GM06990 (cell line): ENCODE measurements around the gene BUD13.

ENCODE experiments used
- DNase-seq: peaks from one replicate; pipeline ENCODE4 v3.0.0-alpha.2; 2011; ENCODE audit not compliant: insufficient read length; ENCODE audit errors: extremely low read depth
- H3K27me3 ChIP-seq: replicated peaks from 2 replicates; pipeline ENCODE4 v1.6.0; 2011; ENCODE audit warnings: low read length; ENCODE audit not compliant: control insufficient read depth, insufficient read depth
- H3K36me3 ChIP-seq: 2 replicates; pipeline ENCODE4 v1.5.1; 2011; ENCODE audit warnings: low read length; ENCODE audit not compliant: control insufficient read depth, insufficient read depth
- H3K4me3 ChIP-seq: replicated peaks from 2 replicates; pipeline ENCODE4 v1.5.1; 2011; ENCODE audit warnings: low read depth, mild to moderate bottlenecking, control low read depth, low read length
- TF ChIP-seq, protein P1 (sequence below): IDR thresholded peaks from 2 replicates; pipeline ENCODE4 v1.5.1; 2011; ENCODE audit warnings: low read length, control low read depth, mild to moderate bottlenecking, inconsistent platforms; ENCODE audit not compliant: insufficient read depth, poor library complexity, severe bottlenecking

Gene BUD13

DNA sequence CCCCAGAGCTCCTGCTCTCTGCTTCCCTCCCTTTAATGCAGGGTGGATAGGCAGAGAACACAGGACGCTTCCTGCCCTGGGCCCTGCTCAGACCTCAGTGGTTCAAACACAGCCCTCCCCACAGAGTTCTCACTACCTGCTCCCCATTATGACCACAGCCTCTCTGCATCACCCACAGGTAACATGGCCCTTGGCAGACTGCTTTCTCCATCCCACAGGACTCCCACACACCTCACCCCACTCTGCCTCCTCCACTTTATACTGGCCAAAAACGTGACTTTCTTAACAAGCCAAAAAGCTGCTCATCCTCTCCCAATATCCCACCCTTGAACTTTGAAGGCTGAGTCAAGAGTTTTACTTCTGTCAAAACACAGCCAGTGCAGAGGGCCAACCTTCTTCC is 33.8 kb downstream of the BUD13 start:
- no peak overlapping the region for H3K4me3 ChIP-seq
- TF ChIP-seq, protein P1, sequence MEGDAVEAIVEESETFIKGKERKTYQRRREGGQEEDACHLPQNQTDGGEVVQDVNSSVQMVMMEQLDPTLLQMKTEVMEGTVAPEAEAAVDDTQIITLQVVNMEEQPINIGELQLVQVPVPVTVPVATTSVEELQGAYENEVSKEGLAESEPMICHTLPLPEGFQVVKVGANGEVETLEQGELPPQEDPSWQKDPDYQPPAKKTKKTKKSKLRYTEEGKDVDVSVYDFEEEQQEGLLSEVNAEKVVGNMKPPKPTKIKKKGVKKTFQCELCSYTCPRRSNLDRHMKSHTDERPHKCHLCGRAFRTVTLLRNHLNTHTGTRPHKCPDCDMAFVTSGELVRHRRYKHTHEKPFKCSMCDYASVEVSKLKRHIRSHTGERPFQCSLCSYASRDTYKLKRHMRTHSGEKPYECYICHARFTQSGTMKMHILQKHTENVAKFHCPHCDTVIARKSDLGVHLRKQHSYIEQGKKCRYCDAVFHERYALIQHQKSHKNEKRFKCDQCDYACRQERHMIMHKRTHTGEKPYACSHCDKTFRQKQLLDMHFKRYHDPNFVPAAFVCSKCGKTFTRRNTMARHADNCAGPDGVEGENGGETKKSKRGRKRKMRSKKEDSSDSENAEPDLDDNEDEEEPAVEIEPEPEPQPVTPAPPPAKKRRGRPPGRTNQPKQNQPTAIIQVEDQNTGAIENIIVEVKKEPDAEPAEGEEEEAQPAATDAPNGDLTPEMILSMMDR: no peak
- H3K27me3 ChIP-seq: no peaks in the 10 kb centered on the region
- DNase-seq: no peak
- H3K36me3 ChIP-seq: no peaks in the 10 kb centered on the region; the same call in 1 of the 2 replicates

DNA sequence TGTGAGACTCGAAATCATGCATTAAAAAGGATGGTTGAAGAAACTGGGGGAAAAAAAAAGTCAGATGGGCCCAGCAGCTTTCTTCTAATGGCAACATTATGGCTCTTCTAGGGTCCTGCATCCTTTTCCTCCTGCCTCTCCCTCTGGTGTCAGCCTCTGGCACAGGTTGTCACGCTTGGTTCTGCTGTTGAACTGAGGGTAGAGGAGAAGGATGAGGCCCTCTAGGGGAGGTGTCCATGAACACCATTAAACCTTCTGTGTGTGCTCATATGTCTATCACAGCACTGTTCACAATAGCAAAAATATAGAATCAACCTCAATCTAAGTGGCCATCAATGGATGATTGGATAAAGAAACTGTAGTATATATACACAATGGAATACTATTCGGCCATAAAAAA is 36.0 kb downstream of the BUD13 start:
- no peaks in the 10 kb centered on the region for H3K27me3 ChIP-seq
- TF ChIP-seq, protein P1: peak; percentile 28

DNA sequence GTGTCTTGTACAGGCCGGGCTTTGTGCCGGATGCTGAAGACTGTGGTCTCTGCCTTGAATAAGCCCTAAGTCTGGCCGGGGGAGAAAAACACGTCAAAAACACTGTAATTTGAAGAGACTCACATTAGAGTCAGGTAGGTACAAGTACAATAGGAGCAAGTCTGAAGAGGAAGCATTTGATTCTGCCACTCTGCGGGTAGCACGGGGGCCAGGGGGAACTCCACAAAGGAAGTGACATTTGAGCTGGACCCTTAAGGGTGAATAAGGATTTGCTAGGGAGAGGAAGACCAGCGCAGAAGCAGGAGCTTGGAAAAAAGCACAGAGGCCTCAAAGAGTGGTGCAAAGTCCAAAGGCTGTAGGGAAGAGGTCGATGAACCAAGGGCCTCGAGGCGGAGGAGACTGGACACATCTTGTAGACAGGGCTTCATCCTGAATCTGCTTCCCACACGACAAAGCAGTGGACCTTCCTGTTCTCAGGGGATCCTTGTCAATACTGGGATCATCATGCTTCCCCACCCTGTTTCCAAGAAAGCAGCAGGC is 38.7 kb downstream of the BUD13 start:
- Histone ChIP-seq H3K36me3 (no peaks in the 10 kb centered on the region; the same call in 1 of the 2 replicates), H3K4me3 (no peak overlapping the region), H3K27me3 (no peaks in the 10 kb centered on the region)
- TF ChIP-seq, protein P1: no peak
- no peak for DNase-seq

More for the DNA sequence above, 36.0 kb downstream of the BUD13 start:
- Histone ChIP-seq H3K4me3 (no peak overlapping the region), H3K36me3 (no peaks in the 10 kb centered on the region; the same call in 1 of the 2 replicates)
- DNase-seq: no peak

DNA sequence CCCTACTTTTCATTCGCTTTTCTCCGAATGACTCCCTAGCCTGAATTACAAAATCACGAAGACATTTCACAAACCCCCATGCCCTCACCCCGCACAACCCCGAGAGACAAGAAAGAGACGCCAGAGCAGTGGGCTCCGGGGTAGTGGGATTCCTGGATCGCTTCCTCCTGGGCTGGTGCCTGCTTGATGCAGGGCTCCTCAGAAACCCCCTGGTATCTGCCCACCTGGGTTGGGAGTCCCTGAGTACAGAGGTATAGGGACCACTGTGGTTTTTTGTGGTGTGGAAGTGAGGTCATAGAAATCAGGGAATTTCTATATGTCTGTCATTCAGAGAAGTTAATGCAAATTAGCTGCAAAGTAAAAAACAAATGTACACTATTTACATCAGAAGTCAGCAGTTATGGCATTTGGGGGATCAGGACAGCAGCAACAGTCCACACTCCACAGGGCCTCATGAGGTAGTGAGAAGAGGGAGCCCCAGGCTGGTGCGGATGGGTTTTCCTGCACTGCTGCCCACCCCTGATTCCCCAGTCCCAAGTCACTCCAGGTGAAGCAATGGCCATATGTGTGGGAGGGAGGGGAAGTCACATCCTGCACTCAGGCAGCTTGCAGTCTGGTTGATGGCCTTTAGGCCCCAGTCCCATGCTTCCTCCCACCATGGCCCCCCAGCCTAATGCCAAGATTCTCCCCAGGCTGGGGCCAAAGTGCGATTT is 39.6 kb downstream of the BUD13 start:
- no peak overlapping the region for H3K4me3 ChIP-seq
- no peaks in the 10 kb centered on the region for H3K27me3 ChIP-seq
- TF ChIP-seq, protein P1: no peak
- H3K36me3 ChIP-seq: no peaks in the 10 kb centered on the region
- DNase-seq: peak; percentile 60

DNA sequence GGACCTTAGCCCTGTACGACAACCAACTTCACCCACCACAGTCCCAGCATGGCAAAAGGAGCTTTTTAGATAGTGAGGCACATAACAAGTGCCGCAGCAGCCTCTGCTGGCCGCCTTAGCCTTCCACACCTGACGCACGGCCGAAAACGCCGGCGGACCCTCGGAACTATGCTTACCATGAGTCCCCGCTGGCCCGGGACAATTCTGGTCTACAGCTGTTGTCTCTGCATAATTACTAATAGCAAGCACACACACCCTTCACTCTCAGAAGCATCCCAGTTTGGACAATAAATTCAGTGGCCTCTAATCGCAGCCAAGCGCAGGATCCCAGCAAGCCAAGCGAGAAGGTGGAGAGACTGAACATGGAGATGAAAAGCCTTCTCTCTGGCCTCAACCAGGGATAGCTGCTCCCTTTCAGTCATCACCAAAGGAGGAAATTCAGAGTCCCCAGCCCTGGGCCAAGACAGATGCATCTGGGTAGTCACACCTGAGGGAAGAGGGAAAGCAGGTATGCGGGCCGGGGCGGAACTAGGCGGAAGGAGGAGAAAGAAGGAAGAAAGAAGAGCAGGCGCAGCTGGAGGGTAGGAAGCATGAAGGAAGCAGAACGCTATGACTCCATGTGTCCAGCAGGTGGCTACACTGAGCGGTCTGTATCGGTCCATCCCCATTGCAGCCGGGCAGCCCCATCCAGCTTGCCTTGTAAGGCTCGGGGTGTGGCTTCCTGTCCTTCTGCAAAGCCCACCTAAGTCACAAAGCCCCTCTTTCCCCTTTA is 40.3 kb downstream of the BUD13 start:
- no peak overlapping the region for H3K4me3 ChIP-seq
- TF ChIP-seq, protein P1: peak; percentile 87
- DNase-seq: peak; percentile 61
- no peaks in the 10 kb centered on the region for H3K36me3 ChIP-seq
- no peaks in the 10 kb centered on the region for H3K27me3 ChIP-seq
